Heart left ventricle (tissue), 16 donors: ENCODE measurements around the gene HDAC4. TPM values are rescaled to one million over a fixed set of nuclear protein-coding genes. Genes with fewer than 3 reads are reported as not detected.
A peak's percentile ranks its signal among the peaks of the same experiment; 100 is the strongest.

Source experiments
- ATAC-seq, 4 donors: fragments of 200-7000 bp; cut with Tn5 transposase; one replicate each; pipeline ENCODE4 v1.9.1; 2020 to 2022; ENCODE audit warnings: moderate library complexity in 4 of 4, mild to moderate bottlenecking in 3 of 4, moderate number of reproducible peaks in 1 of 4
- DNase-seq, 5 donors: peaks; one replicate each; pipeline ENCODE4 v3.0.0-alpha.2; 2020
- H3K27ac ChIP-seq, 12 donors: fragments of 200-600 bp; sonication (generic) in 4 of 12; one replicate each; pipeline versions ENCODE4 v1.5.0 to v1.8.0; 2016 to 2022; ENCODE audit warnings: mild to moderate bottlenecking in 2 of 12
- H3K27me3 ChIP-seq, 9 donors: fragments of 200-600 bp; sonication (generic) in 2 of 9; one replicate each; pipeline versions ENCODE4 v1.5.1 to v1.8.0; 2016 to 2022; ENCODE audit warnings: mild to moderate bottlenecking in 3 of 9
- H3K36me3 ChIP-seq, 9 donors: fragments of 200-600 bp; sonication (generic) in 2 of 9; one replicate each; pipeline versions ENCODE4 v1.5.0 to v1.8.0; 2018 to 2022; ENCODE audit warnings: mild to moderate bottlenecking in 2 of 9
- H3K4me1 ChIP-seq, 12 donors: fragments of 200-600 bp; sonication (generic) in 4 of 12; one replicate each; pipeline versions ENCODE4 v1.5.0 to v1.8.0; 2016 to 2022; ENCODE audit warnings: mild to moderate bottlenecking in 3 of 12
- H3K4me3 ChIP-seq, 12 donors: fragments of 200-600 bp; sonication (generic) in 4 of 12; one replicate each; pipeline versions ENCODE4 v1.5.0 to v1.8.0; 2017 to 2022; ENCODE audit warnings: mild to moderate bottlenecking in 9 of 12, moderate library complexity in 4 of 12
- H3K9me3 ChIP-seq, 12 donors: fragments of 200-600 bp; sonication (generic) in 4 of 12; one replicate each; pipeline versions ENCODE4 v1.5.0 to v1.8.0; 2016 to 2022; ENCODE audit warnings: mild to moderate bottlenecking in 1 of 12
- POLR2A ChIP-seq, 2 donors: fragments of 450-650 bp; IDR thresholded peaks; one replicate each; pipeline ENCODE4 v1.6.1; 2017; ENCODE audit warnings: antibody characterized with exemption in 2 of 2, mild to moderate bottlenecking in 2 of 2, moderate library complexity in 2 of 2
- WGBS, 4 donors: extraction: QIAGEN DNeasy Blood & Tissue Kit in 2 of 4; methylation state at CpG; one replicate each; pipeline versions ENCODE4 v1.1.5 to v1.1.7; 2013 to 2018; 5-methylcytosine and 5-hydroxymethylcytosine counted together
- intact Hi-C, 10 donors: fragments of 100-400 bp; cut with DNase I; formaldehyde crosslinking; loops; one replicate each; pipeline versions ENCODE4 v1.11.1 to v1.14.2; 2022
- polyA plus RNA-seq, 2 donors: library from polyadenylated mRNA; stranded (reverse); fragments of 200-250 nt; gene quantifications; one replicate each; pipeline ENCODE4 v1.2.3, GENCODE V29; 2013
- total RNA-seq, 9 donors: library from RNA; depleted of rRNA in 2 of 9; stranded (reverse); fragments of >200 nt in 2 of 9; fragmentation: NEBNext Ultra II Directional in 3 of 9; extraction: Animal tissue kit (Norgen Biotek cat#: 25700) in 3 of 9; gene quantifications; one replicate each; pipeline versions ENCODE4 v1.1.0 to v1.2.4, GENCODE V29; 2016 to 2023
- TF ChIP-seq, protein P1 (sequence below), 12 donors: fragments of 200-600 bp; sonication (generic) in 4 of 12; IDR thresholded peaks; one replicate each; pipeline versions ENCODE4 v1.5.0 to v1.8.0; 2018 to 2022; ENCODE audit warnings: antibody characterized with exemption in 12 of 12, mild to moderate bottlenecking in 5 of 12
- donor health status: ischemic (EF 13 %, LVEDD 7.1; RV severe dilation, severe dysfunction).
- donor health status: healthy with polysubstance abuse.
- donor health status: DM: no; HTN: yes; CAD: no.
- donor health status: DM: no; HTN: no; CAD: no.
- donor health status: ischemic (EF 25% LVEDD 6.9; RV normal size, moderate dysfunction).
- donor health status: ischemic (EF 25% LVEDD 5.7; RV mildly dilated, moderate dysfunction).
- donor health status: healthy.
- donor health status: DM: yes; HTN: yes; CAD: no.
- donor health status: ischemic (EF 35%, LVEDD 5.7; RV mildly dilated, moderate dysfunction).
- donor health status: nonischemic (EF 11% LVEDD 7.7; RV severe dilation, severe dysfunction).
- donor health status: DM: yes; HTN: yes; CAD: no.
- donor health status: PGD.
- donor health status: ischemic (EF 29% LVEDD 5.4; RV normal size, mild dysfunction).
- donor health status: nonischemic (EF 23%, LVEDD 6.1; RV moderate dilation, normal function).

HDAC4 gene
- total and polyA plus RNA-seq, 11 donors = 13.9 to 37.6 (median 27.5) TPM

DNA sequence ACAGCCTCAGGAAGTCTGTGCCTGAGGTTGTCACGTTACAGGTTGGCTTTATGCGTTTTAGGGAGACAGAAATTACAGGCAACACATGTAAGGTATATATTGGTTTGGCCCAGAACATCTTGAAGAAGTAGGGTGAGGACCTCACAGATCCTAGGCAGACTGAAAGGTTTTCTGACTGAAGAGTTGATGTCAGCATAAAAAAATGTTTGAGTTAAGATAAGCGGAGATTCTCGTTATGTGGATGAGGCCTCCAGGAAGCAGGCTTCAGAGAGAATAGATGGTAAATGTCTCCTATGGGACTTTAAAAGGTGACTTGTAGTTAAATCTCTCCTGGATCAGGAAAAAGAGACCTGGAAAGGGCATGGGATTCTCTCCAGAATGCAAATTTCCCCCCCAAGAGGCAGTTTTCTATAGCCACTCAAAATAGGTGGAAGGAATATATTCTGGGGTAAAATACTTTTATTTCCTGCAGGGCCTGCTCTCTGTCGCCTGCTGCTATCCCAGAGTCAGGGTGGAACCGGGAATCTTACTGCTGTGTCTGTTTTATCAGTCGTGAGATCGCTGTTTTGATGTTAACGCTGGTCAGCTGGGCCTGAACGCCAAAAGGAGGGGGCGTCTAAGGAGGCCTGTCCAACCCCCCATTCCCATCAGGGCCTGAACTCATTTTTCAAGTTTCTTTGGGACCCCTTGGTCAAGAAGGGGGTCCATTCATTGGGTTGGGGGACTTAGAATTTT, 171.1 kb downstream of the HDAC4 start:
- WGBS, 4 donors = 70 to 83% (median 79%) methylated on average over 11 of the region's 11 CpGs

GRCh38 chr2:239227661-239228371, 173.0 kb downstream of the HDAC4 start:
- peak in 3 of 4 donors; percentile 7 to 19 (median 10) for ATAC-seq
- no peaks in the 10 kb centered on the region for H3K36me3 ChIP-seq
- DNase-seq = peak in 2 of 5 donors; percentile 34 to 67
- peak overlapping the region; percentile 31 to 93 (median 64) for H3K27ac ChIP-seq
- no peaks in the 10 kb centered on the region for H3K27me3 ChIP-seq
- H3K9me3 ChIP-seq = no peaks in the 10 kb centered on the region
- H3K4me3 ChIP-seq = no peak overlapping the region
- TF ChIP-seq, protein P1, sequence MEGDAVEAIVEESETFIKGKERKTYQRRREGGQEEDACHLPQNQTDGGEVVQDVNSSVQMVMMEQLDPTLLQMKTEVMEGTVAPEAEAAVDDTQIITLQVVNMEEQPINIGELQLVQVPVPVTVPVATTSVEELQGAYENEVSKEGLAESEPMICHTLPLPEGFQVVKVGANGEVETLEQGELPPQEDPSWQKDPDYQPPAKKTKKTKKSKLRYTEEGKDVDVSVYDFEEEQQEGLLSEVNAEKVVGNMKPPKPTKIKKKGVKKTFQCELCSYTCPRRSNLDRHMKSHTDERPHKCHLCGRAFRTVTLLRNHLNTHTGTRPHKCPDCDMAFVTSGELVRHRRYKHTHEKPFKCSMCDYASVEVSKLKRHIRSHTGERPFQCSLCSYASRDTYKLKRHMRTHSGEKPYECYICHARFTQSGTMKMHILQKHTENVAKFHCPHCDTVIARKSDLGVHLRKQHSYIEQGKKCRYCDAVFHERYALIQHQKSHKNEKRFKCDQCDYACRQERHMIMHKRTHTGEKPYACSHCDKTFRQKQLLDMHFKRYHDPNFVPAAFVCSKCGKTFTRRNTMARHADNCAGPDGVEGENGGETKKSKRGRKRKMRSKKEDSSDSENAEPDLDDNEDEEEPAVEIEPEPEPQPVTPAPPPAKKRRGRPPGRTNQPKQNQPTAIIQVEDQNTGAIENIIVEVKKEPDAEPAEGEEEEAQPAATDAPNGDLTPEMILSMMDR (IDR thresholded peaks at IDR 0.05) = no peak
- TF ChIP-seq POLR2A (IDR thresholded peaks at IDR 0.05) = no peak
- intact Hi-C loops = loop anchor here in 3 of 10 donors (5.0 to 10.0 kb wide), 3 partner anchors 59 to 167 kb away; no protein-coding TSS in a partner anchor
- 73 to 81% (median 77%) methylated on average over 13 to 14 of the region's 14 CpGs for WGBS, 4 donors
- H3K4me1 ChIP-seq = peaks cover 12 to 80% (median 56%) of the 10 kb centered on the region in 12 donors

More for the DNA sequence above, 171.1 kb downstream of the HDAC4 start:
- Histone ChIP-seq H3K27ac (peak overlapping the region in 3 of 12 donors; percentile 0 to 86 (median 67)), H3K4me3 (no peak overlapping the region), H3K36me3 (peaks cover 0 to 3% (median 0%) of the 10 kb centered on the region in 9 donors), H3K9me3 (no peaks in the 10 kb centered on the region), H3K27me3 (no peaks in the 10 kb centered on the region), H3K4me1 (peaks cover 12 to 75% (median 44%) of the 10 kb centered on the region in 12 donors)
- DNase-seq (no peak), ATAC-seq (no peak)
- intact Hi-C loops = loop anchor here in 3 of 10 donors (5.0 to 10.0 kb wide), 3 partner anchors 58 to 165 kb away; no protein-coding TSS in a partner anchor
- no peak for TF ChIP-seq POLR2A (IDR thresholded peaks at IDR 0.05)
- TF ChIP-seq, protein P1 (IDR thresholded peaks at IDR 0.05) = no peak

- Histone ChIP-seq H3K36me3 (no peaks in the 10 kb centered on the region), H3K4me1 (peaks cover 12 to 84% (median 65%) of the 10 kb centered on the region in 12 donors), H3K4me3 (no peak overlapping the region), H3K27me3 (no peaks in the 10 kb centered on the region), H3K27ac (peak overlapping the region; percentile 31 to 93 (median 64)), H3K9me3 (no peaks in the 10 kb centered on the region)
- intact Hi-C loops = loop anchor here in 3 of 10 donors (5.0 to 10.0 kb wide), 3 partner anchors 60 to 168 kb away; no protein-coding TSS in a partner anchor
- WGBS, 4 donors = 56 to 62% (median 58%) methylated on average over 13 to 17 of the region's 17 CpGs
- DNase-seq (peak in 2 of 5 donors; percentile 24 to 61), ATAC-seq (peak; percentile 14 to 54 (median 26))
- TF ChIP-seq, protein P1 (IDR thresholded peaks at IDR 0.05) = peak in 7 of 12 donors; percentile 7 to 48 (median 23)
- no peak for TF ChIP-seq POLR2A (IDR thresholded peaks at IDR 0.05)
These were observed 173.9 kb downstream of the HDAC4 start for GRCh38 chr2:239226677-239227581.
